Stimulated activated CD8-positive, alpha-beta memory T cell treated with anti-CD3 and anti-CD28 coated beads, Interleukin-7, amount 100 ng/mL, for 24 hours (primary cell): Measurements from ENCODE around the gene SLBP.
"Not testable (repeated sequence)": the region's sequence is repeated elsewhere in the genome, so short reads cannot be mapped to it uniquely, and the experiment has no call there.

ENCODE experiments used
- DNase-seq: peaks from one replicate; pipeline ENCODE4 v3.0.0-alpha.2; 2020; ENCODE audit warnings: low read depth

The SLBP gene

DNA sequence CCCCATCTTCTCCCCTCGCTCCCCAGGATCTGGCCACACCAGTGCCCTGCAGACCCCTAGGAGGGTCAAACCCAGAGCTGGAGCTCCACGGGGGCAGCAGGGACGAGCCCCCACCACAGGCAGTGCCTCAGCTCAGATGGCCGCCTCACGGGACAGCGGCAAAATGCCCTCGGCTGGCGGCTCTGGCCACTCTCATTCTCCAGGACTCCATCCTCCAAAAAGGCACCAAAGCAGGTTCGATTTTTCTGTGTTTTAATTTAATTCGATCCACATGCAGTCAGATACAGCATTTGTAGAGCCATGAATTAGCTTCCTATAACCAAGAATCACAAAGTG lies 36.3 kb downstream of the SLBP start:
- no peak for DNase-seq

DNA sequence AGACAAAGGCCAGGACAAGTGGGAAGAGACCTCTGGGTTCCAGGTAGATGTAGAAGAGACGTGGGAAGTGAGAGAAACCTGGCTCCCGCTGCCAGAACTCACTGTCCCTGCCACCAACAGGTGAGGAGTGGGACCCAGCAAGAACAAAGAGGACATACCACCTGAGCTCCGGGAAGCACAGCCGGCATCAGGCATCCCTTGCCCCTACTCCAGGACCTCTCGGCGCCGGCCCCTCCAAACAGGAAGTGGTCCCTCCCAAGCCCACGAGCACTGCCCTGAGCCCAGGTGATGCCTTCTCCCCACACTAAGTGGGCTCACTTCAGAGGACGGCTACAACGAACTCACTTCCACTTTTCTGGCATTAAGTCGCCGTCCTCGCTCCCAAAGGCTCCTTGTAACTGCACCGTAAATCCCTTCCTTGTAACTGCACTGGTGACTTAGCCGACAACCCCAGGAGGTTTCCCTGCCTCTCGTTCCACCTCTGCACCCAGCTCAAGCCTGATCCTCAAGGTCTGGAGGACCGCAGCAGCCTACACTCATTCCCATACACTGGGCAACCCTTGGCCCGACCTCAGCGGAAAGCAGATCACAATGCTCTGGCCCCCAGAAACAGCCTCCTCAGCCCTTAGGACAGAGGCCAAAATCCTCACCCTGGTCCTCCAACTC lies 36.9 kb downstream of the SLBP start:
- DNase-seq: no peak

DNA sequence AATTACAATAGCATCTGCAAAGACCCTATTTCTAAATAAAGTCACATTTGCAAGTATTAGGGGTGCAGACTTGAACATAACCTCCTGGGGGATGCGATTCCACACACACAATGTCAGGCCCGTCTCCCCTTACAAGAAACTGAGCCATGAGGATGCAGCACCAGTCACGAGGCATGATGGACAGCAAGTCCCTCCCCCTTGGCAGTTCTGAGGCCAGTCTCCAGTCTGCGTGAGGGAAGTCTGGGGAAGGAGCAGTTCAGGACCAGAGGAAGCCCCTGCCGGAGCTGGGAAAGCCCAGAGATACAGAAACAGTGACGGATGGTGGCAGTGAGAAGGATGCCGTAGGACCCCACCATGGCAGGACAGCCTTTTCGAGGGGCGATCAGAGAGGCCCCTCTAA lies 37.4 kb downstream of the SLBP start:
- no peak for DNase-seq

DNA sequence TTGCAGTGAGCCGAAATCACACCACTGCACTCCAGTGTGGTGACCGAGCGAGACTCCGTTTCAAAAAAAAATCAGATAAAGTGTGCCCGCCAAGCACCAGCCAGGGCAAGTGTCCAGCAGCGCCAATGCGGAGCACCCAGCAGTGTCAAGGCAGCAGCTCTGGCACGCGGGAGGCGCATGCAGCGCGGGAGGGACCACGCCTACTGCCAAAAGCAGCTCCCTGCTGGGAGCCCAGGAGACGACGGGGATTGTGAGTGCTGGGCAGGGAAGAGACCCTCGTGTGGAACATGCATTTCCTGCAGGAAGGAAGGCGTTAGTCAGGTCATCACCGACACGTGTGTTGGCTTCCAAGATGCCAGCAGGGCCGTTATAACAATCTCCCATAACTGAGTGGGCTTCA lies 38.4 kb downstream of the SLBP start:
- no peak for DNase-seq

DNA sequence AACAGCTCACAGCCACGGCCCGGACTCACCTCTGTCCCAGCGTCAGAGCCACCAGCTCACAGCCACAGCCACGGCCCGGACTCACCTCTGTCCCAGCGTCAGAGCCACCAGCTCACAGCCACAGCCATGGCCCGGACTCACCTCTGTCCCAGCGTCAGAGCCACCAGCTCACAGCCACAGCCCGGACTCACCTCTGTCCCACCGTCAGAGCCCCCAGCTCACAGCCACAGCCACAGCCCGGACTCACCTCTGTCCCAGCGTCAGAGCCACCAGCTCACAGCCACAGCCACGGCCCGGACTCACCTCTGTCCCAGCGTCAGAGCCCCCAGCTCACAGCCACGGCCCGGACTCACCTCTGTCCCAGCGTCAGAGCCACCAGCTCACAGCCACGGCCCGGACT lies 41.1 kb downstream of the SLBP start:
- DNase-seq: not testable (repeated sequence)

DNA sequence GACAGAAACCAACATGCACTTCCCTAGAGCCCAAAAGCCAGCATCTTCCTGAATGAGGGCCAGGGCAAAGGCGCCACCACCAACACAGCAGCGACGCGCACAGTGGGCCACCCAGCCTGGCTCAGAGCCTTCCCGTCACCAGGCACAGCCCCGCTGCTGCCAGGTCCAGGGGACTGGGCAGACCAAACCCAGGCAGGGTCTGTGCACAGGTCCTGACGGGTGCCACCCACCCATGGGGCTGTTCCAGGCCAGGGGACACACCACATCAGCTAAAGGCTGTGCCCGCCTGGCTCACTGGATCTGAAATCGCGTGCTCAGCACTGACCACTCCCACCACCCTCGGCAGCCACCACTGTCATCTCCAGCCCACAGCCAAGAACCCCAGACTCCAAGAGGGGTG lies 41.8 kb downstream of the SLBP start:
- DNase-seq: no peak

DNA sequence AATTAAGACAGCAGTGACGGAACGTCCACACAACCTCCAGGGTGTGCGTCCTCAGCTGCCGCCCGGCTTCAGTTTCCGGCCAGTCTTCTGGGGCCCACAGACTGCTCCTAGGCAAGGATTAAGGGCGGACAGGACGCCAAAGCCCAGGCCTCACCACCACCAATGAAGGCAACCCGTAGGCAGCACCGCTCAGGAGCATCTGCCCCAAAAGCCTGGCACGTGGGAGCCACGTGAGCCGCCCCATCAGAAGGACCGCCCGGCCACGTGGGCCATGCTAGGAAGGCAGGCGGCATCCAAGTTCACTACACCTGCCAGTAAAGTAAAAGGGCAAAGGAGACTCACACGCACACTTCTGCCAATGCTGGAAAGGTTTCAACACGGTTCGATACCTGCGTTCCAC lies 42.3 kb downstream of the SLBP start:
- no peak for DNase-seq

DNA sequence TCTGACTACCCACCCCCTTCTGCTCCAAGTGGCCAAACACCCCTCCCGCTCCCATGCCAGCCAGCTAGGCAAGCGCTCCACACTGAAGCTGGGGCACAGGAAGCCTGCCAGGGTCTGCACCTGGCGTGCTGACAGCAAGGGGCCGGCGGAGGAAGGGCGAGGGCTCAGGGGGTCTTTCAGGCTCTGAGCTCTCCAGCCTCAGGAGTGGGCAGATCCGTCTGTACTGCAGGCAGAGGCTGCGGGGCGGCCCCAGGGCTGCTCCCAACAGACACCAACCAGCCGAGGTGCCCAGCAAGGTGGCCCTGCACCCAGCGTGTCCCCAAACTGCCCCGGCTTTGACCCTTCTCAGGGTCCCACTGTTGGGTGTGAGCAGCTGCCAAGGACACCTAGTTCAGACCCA lies 42.8 kb downstream of the SLBP start:
- no peak for DNase-seq

DNA sequence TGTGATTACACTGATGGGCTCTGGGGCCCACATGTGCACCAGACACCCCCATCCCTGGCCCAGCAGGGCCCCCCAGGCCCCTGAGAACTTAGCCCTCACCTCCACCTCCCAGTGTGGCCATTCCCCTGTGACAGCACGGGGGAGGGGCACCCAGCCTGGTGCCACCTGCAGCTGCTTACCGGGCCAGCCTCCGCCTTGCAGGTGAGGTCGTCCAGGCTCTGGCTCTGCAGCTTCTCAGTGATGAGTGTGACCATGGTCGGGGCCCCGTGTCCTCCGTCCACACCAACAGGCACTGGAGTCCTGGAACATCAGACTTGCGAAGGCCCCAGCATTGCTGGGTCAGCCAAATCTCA lies 43.7 kb downstream of the SLBP start:
- DNase-seq: no peak

DNA sequence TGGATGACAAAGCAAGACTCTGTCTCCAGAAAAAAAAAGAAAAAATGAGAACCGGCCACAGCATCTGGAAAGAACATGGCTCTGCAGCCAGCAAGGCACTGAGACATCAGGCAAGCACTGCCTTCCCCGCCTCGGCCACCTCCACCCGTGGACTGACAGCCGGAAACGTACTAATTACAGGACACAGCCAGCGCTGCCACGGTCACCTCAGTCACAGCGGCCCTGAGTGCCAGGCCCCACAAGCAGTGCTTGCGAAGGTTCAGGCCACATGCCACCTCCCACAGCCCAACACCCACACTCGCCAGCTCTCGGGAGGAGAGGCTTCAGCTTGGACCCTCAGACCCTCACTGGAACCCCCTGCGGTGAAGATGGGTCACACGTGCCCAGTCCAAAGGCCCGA lies 44.8 kb downstream of the SLBP start:
- DNase-seq: no peak

DNA sequence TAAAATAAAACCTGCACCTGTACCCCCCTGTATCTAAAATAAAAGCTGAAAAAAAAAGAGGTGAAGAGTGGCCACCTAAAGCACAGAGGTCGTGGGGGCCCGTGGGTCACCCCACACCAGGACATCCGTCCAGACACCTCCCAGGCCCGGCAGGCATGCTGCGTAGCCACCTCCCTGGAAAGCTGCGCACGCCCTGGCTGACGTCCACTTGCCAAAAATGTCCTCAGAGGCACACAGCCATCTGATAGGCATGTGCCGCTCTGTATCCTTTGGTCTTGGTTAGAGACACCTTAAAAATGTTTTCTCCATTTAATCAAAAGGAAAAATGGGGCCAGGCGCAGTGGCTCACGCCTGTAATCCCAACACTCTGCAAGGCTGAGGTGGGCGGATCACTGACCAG lies 45.7 kb downstream of the SLBP start:
- DNase-seq: no peak

DNA sequence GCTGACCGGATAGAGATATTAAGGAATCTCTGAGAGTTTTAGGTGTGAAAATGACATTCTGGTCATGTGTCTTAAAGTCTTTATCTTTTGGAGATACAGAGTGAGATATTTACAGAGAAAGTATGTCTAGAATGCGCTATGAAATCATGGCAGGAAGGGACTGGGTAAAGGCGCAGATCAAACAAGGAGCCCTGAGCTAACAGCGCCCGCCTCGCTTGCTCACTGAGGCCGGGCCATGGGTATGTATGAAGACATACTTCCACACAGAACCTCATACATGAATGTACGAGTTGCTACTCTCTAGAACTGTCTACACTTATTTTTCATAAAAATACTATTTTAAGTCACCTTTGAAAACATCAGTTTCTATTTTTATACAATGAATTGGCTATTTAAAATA lies 48.0 kb downstream of the SLBP start:
- DNase-seq: no peak

DNA sequence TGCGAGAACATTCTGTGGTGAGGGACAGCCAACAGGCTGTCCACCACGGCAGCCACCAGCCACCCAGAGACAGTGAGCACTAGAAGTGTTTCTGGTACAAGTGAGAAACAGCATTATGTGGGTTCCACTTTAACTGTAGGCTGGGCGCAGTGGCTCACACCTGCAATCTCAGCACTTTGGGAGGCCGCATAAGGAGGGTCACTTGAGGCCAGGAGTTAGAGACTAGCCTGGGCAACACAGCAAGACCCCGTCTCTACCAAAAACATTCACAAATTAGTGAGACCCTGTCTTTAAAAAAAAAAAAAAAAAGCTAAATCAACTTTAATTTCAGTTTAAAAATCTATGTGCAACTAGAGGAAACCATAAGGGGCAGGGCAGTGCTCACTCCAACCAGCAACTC lies 48.6 kb downstream of the SLBP start:
- DNase-seq: no peak

DNA sequence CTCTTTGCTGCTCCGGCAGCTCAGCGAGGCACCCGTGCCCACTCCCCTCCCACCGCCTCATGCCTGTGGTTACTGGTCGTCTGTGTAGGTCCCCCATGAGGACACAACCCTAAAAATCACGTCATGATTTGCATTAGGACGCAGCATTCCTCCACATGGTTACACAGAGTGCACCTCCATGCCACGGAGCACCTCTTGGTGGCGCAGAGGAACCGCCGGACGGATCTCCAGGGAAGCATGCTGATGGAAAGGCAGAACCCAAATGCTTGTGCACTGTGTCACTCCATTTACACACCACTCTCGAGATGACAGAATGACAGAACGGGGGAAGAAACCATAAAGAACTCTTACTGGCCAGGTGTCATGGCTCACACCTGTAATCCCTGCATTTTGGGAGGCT lies 50.4 kb downstream of the SLBP start:
- no peak for DNase-seq

DNA sequence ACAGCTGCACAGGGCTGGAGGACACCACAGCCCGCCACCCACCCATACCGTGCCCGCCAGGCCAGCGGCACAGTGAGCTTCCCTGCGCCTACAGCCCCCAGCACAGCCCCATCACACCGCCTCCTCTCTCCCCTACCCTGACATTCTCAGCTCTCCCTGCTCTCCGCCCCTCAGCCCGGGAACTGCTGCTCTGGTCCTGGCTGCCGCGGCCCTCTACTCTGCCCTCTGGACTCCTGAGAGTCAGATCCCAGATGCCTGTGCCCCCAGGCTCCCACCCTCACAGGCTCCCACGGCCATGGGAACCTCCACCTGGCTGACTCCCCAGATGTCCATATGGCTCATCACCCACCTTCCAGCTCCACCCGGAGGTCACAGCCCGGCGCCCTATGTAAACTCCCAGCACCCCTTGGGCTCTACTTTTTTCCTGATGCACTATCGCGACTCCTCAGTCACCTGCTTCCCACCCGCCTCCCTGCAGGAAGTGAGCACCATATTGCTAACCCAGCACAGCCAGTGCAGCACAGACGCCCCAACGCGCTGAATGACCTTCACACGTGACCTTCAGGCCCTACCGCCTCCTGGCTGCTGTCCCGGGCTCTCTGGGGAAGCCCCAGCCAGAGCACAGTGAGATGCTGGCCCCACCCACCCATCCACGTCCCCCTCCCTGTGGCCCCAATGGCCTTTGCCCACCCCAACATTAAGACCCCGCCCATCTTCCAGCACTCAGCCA lies 51.0 kb downstream of the SLBP start:
- DNase-seq: no peak

DNA sequence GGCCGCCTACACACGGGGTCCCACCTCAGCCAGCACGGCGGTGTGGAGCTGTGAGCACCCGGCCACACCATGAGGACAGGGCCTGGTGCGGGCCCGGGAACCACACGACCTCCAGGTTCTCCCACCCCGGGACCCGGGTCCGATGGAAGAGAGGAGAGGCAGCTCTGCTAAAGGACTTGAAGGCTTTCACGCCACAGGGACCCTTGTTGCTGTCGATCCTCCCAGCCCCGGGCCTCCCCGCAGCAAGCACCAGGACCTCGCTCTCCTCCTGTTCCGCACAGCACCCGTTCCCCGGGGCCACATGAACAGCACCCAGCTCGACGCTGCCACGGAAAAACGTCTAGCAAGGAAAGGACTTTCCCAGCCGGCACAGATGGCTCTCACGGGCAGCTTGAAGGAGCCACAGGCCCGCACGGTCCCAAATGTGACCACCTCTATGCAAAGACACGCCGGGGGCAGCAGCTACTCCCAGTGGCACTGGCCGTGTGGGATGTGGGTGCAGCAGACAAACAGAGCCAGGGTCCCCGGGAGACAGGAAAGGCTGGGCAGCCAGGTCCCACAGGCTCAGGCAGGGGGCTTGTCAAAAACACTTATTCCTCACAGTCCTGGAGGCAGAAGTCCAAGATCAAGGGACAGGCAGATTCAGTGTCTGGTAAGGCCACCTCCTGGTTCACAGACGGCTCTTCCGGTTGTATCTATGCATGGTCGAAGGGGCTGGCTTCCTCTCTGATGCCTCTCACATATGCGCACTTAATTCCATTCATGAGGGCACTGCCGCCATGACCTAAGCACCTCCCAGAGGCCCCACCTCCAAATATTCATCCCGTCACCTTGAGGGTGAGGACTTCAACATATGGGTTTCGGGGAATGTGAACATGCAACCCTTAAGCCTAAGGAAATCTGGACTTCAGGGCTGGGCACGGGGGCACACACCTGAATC lies 52.7 kb downstream of the SLBP start:
- DNase-seq: no peak

DNA sequence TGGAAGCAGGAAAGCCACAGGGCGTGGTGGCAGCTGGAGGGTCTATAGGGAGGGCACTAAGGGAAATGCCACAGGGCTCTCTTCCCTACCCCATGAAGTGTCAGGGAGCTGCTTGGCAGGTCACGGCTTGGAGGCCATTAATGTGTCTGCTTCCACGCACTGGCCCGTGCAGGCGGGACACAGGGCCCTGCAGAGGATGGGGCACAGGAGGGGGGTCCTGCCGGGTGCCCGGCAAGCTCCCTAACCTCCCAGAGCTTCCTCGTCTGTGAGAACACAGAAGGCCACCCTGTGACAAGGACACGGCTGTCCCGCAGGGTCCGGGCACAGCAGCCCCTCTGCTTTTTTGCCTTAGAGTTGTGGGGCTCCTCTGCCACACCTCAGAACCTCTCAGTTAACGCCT lies 53.5 kb downstream of the SLBP start:
- no peak for DNase-seq

DNA sequence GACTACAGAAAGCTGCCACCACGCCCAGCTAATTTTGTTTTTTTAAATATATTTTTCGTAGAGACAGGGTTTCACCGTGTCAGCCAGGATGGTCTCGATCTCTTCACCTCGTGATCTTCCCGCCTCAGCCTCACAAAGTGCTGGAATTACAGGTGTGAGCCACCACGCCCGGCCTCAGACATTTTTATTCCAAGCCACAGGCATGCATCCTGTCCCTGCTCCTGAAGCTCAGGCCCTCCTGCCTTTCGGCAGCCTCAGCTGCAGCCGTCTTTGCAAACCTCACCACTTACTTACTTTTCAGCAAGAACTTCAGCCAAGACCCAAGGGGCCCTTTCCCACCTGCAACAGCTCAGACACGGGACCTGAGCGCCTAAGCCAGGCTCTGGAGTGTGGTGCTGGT lies 54.0 kb downstream of the SLBP start:
- DNase-seq: no peak

DNA sequence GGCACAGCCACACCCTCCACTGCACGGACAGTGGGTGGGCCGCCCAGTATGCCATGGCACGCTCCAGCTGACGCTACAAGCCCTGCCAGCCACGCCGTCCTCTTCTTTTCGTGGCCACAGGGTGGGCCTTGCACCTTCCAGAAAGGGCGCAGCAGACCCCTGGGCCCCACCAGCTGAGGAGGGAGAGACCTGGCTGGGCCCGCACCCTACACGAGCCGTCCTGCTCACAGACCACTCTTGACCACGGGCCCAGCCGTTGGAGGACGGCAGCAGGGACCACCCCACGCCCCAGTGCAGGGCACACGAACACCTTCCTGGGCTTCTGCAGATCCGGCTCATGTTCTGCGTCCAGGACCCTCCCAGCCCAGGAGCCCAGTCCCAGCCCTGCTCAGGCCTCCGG lies 55.1 kb downstream of the SLBP start:
- DNase-seq: no peak

DNA sequence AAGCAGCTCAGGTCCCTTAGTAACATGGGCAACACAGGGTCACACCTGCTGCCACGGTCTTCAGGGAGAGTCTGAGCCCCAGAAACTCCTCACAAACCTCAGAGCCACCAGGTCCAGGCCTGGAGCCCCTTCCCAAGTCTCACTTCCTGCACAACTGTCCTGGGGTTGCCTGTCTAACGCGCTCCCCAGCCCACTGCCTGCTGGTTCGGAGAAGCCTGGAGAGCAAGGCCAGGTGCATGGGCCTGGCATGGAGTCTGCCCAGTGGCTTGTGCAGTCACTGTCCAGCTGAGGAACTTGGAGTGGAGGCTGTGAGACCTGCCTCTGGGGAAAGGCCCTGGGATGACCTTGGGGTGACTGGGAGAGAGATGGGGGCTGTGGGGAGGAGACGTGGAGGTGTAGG lies 56.0 kb downstream of the SLBP start:
- no peak for DNase-seq

DNA sequence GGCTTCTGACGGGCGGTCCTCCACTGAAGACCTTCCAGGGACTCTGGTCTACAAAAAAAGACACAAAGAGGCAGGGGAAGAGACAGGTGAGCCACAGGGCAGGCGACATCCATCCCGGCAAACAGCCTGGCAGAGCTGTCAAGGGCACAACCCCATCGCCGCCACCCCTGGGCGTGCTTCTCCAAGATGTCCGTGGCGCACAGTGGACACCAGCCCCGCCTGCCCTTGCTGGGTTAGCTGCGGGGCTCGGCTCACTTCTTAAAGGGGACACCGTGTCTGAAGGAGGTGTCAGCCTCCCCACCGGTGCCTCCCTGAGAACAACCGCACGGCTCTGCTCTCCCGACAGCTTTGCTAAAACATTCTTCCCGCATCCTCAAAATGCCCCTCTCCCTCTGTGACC lies 56.4 kb downstream of the SLBP start:
- no peak for DNase-seq

DNA sequence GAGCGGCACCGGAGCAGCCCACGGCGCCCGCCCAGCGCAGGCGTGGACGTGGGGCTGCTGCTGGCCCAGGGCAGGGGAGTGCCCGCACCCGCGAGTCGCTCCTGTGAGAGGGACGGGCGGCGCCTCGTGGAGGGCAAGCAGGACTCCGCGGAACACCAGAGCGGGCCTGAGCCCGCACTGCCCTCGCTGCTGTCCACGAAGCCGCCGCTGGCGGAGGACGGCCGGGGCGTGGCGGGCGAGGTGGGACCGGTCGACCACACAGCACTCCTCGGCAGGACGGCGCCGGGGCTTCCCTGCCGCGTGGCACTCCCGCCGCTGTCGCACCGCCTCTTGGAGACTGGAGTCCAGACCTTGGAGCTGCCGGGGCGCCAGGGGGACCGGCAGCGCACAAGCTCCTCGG lies 57.0 kb downstream of the SLBP start:
- DNase-seq: no peak

DNA sequence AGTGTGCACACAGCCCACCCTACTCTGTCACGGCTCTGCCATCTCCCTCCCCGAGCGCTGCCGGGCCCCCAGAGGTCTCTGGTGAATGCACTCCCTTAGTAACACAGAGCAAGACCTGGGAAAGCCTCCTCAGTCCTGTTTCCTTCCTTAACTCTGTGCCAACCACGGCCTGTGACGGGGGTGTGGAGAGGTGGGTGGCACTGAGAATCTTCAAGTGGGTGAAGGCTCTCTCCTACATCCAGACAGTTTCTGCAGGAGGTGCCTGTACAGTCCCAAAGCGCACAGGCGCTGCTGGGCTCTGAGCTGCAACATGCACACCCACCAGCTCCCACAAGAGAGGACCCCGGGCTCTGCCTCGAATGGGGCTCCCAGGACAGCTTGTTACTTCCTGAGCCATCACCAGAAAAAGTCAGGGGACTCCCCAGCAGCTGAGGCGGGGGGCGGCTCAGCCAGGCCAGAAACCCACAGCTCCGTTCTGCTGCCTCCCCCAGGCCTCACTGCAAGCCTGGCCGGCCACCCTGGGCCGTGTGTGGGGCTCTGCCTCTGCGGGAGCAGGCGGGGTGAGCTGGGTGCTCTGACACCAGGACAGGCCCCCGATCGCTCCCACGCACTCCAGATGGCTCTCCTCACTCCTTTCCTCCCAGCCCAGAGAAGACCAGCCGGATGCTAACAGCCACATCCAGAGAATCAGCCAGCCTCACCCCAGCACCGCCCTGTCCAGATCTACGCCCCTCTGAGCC lies 57.7 kb downstream of the SLBP start:
- no peak for DNase-seq
